H1 (cell line): Measurements from ENCODE around the gene MYOT. TPM values are rescaled to one million over a fixed set of nuclear protein-coding genes. Genes with fewer than 3 reads are reported as not detected.

Source experiments
- CTCF ChIA-PET: fragments of 300-600 bp; sonication (Branson Sonifier 250); formaldehyde crosslinking; loops from one replicate; lab custom pipeline; 2021; ENCODE audit not compliant: partially characterized antibody; lab: Charles Lee
- POLR2A ChIA-PET: fragments of 300-600 bp; sonication (Branson Sonifier 250); formaldehyde crosslinking; loops from one replicate; lab custom pipeline; 2021; ENCODE audit warnings: inconsistent platforms; ENCODE audit not compliant: partially characterized antibody; lab: Charles Lee
- DNase-seq, 2 experiments: peaks; one replicate each; pipeline versions ENCODE4 v3.0.0 to v3.0.0-alpha.2; 2010 to 2022; ENCODE audit warnings: low spot score in 2 of 2, low read depth in 1 of 2, mixed read lengths in 1 of 2
- FAIRE-seq: peaks from 2 replicates; lab custom pipeline; 2011; peaks lifted over from hg19 to GRCh38; lab: Jason Lieb, UNC
- H2AFZ ChIP-seq: 2 replicates; pipeline ENCODE4 v1.8.1; 2012; ENCODE audit warnings: low read length, inconsistent platforms
- H2AK5ac ChIP-seq: 2 replicates; pipeline ENCODE4 v1.6.1; 2013; ENCODE audit warnings: low read depth, low read length
- H2BK120ac ChIP-seq: replicated peaks from 2 replicates; pipeline ENCODE3; 2013; ENCODE audit warnings: low read depth, low read length, inconsistent platforms
- H2BK12ac ChIP-seq: 2 replicates; pipeline ENCODE4 v1.6.1; 2013; ENCODE audit warnings: low read depth, low read length
- H2BK15ac ChIP-seq: 2 replicates; pipeline ENCODE4 v1.6.1; 2013; ENCODE audit warnings: low read length
- H2BK20ac ChIP-seq: 2 replicates; pipeline ENCODE4 v1.6.1; 2013; ENCODE audit warnings: low read length
- H2BK5ac ChIP-seq: 2 replicates; pipeline ENCODE4 v1.6.1; 2013; ENCODE audit warnings: low read depth, low read length
- H3K14ac ChIP-seq: 2 replicates; pipeline ENCODE4 v1.6.1; 2013; ENCODE audit warnings: inconsistent platforms; ENCODE audit not compliant: insufficient read length
- H3K18ac ChIP-seq: 2 replicates; pipeline ENCODE4 v1.6.1; 2013; ENCODE audit warnings: low read length; ENCODE audit errors: extremely low read depth
- H3K23ac ChIP-seq: 2 replicates; pipeline ENCODE4 v1.6.1; 2013; ENCODE audit warnings: inconsistent platforms; ENCODE audit not compliant: insufficient read length
- H3K23me2 ChIP-seq: 2 replicates; pipeline ENCODE4 v1.6.1; 2013; ENCODE audit warnings: low read depth, low read length
- H3K27ac ChIP-seq: 2 replicates; pipeline ENCODE4 v1.6.1; 2011; ENCODE audit warnings: low read depth, low read length, inconsistent platforms
- H3K27me3 ChIP-seq, 4 experiments: replicated peaks in 1 of 4; 1 replicate in 1 of 4; 2 replicates in 3 of 4; pipeline versions ENCODE4 v1.6.1 to v1.8.1; 2011 to 2013; ENCODE audit warnings: low read length in 3 of 4, mild to moderate bottlenecking in 3 of 4, inconsistent platforms in 2 of 4, mixed read lengths in 2 of 4, moderate library complexity in 1 of 4; ENCODE audit not compliant: control insufficient read depth in 3 of 4, insufficient read depth in 3 of 4; ENCODE audit errors: extremely low read depth in 1 of 4
- H3K36me3 ChIP-seq, 4 experiments: 2 replicates each; pipeline versions ENCODE4 v1.6.1 to v1.8.1; 2011 to 2013; ENCODE audit warnings: mild to moderate bottlenecking in 4 of 4, low read length in 3 of 4, moderate library complexity in 2 of 4, control low read depth in 1 of 4, inconsistent platforms in 1 of 4; ENCODE audit not compliant: insufficient read depth in 4 of 4, control insufficient read depth in 2 of 4
- H3K4ac ChIP-seq: replicated peaks from 2 replicates; pipeline ENCODE3; 2013; ENCODE audit warnings: low read length, low read depth, mixed read lengths, inconsistent platforms; ENCODE audit not compliant: insufficient read length
- H3K4me1 ChIP-seq, 4 experiments: replicated peaks in 1 of 4; 1 replicate in 1 of 4; 2 replicates in 3 of 4; pipeline versions ENCODE4 v1.6.1 to v1.8.1; 2011 to 2013; ENCODE audit warnings: low read length in 3 of 4, inconsistent platforms in 2 of 4, mixed read lengths in 1 of 4; ENCODE audit not compliant: insufficient read depth in 4 of 4, control insufficient read depth in 3 of 4
- H3K4me2 ChIP-seq, 2 experiments: 2 replicates each; pipeline versions ENCODE4 v1.6.1 to v1.8.1; 2011 to 2013; ENCODE audit warnings: low read depth in 2 of 2, low read length in 2 of 2, control low read depth in 1 of 2, inconsistent platforms in 1 of 2, mild to moderate bottlenecking in 1 of 2; ENCODE audit not compliant: insufficient read depth in 1 of 2
- H3K4me3 ChIP-seq, 4 experiments: fragments of 200-600, 300-600 bp in 1 of 4; sonication (generic), shearing (Covaris generic), sonication (Bioruptor Twin) in 1 of 4; 2 replicates each; pipeline versions ENCODE4 v1.5.1 to v1.8.1; 2011 to 2016; ENCODE audit warnings: low read length in 4 of 4, low read depth in 3 of 4, control low read depth in 2 of 4, inconsistent platforms in 2 of 4, mild to moderate bottlenecking in 2 of 4, mixed read lengths in 1 of 4, moderate library complexity in 1 of 4; ENCODE audit not compliant: insufficient read depth in 2 of 4; ENCODE audit errors: extremely low read depth in 1 of 4
- H3K56ac ChIP-seq: replicated peaks from 2 replicates; pipeline ENCODE3; 2013; ENCODE audit warnings: low read depth, mild to moderate bottlenecking, mixed read lengths, low read length, inconsistent platforms; ENCODE audit not compliant: insufficient read length
- H3K79me1 ChIP-seq: 2 replicates; pipeline ENCODE4 v1.6.1; 2013; ENCODE audit warnings: low read depth, low read length, control low read depth
- H3K79me2 ChIP-seq, 2 experiments: 2 replicates each; pipeline versions ENCODE4 v1.6.1 to v1.8.1; 2012 to 2013; ENCODE audit warnings: low read length in 2 of 2, mild to moderate bottlenecking in 2 of 2, inconsistent platforms in 1 of 2; ENCODE audit not compliant: insufficient read depth in 2 of 2, control insufficient read depth in 1 of 2
- H3K9ac ChIP-seq, 4 experiments: replicated peaks in 1 of 4; 1 replicate in 1 of 4; 2 replicates in 3 of 4; pipeline versions ENCODE4 v1.6.1 to v1.8.1; 2011 to 2013; ENCODE audit warnings: low read depth in 3 of 4, low read length in 3 of 4, control low read depth in 2 of 4, mild to moderate bottlenecking in 2 of 4, moderate library complexity in 2 of 4, inconsistent platforms in 1 of 4; ENCODE audit errors: extremely low read depth in 1 of 4
- H3K9me3 ChIP-seq, 2 experiments: 2 replicates each; pipeline versions ENCODE4 v1.6.1 to v1.8.1; 2012 to 2013; ENCODE audit warnings: mild to moderate bottlenecking in 2 of 2, moderate library complexity in 2 of 2, control low read depth in 1 of 2, inconsistent platforms in 1 of 2, low read depth in 1 of 2, low read length in 1 of 2, mixed read lengths in 1 of 2; ENCODE audit not compliant: insufficient read depth in 2 of 2
- H4K20me1 ChIP-seq, 2 experiments: replicated peaks in 1 of 2; 2 replicates each; pipeline versions ENCODE3 to v1.8.1; 2011 to 2013; ENCODE audit warnings: inconsistent platforms in 2 of 2, low read length in 2 of 2, mild to moderate bottlenecking in 1 of 2; ENCODE audit not compliant: insufficient read depth in 2 of 2, control insufficient read depth in 1 of 2
- H4K5ac ChIP-seq: 2 replicates; pipeline ENCODE4 v1.6.1; 2013; ENCODE audit warnings: low read length, low read depth, mixed read lengths, inconsistent platforms; ENCODE audit not compliant: insufficient read length
- H4K8ac ChIP-seq: 2 replicates; pipeline ENCODE4 v1.8.0; 2013; ENCODE audit warnings: mild to moderate bottlenecking, moderate library complexity, low read length, inconsistent platforms; ENCODE audit not compliant: insufficient read depth; ENCODE audit errors: extremely low read depth
- H4K91ac ChIP-seq: replicated peaks from 2 replicates; pipeline ENCODE3; 2013; ENCODE audit warnings: low read length, mixed read lengths, inconsistent platforms; ENCODE audit not compliant: insufficient read length
- BACH1 ChIP-seq: IDR thresholded peaks from 2 replicates; pipeline ENCODE4 v1.6.1; 2012; ENCODE audit warnings: low read length, improper control_type of control experiment
- BCL11A ChIP-seq, 2 experiments: IDR thresholded peaks; one replicate each; pipeline ENCODE4 v1.6.1; 2011; ENCODE audit warnings: low read depth in 2 of 2, low read length in 2 of 2, mild to moderate bottlenecking in 2 of 2
- EZH2 ChIP-seq: fragments of 200-600 bp; sonication (generic); IDR thresholded peaks from 2 replicates; pipeline ENCODE4 v1.7.1; 2012; ENCODE audit warnings: low read depth, mild to moderate bottlenecking, moderate library complexity, low read length, inconsistent platforms; ENCODE audit not compliant: severe bottlenecking
- GTF2F1 ChIP-seq: IDR thresholded peaks from 2 replicates; pipeline ENCODE4 v1.6.1; 2012; ENCODE audit warnings: low read depth, low read length, improper control_type of control experiment, borderline replicate concordance
- JUND ChIP-seq: IDR thresholded peaks from 2 replicates; pipeline ENCODE4 v1.6.1; 2011; ENCODE audit warnings: mild to moderate bottlenecking, improper control_type of control experiment, low read length
- KDM4A ChIP-seq: IDR thresholded peaks from one replicate; pipeline ENCODE4 v1.7.1; 2012; ENCODE audit warnings: low read depth, mild to moderate bottlenecking, moderate library complexity, low read length, inconsistent platforms; ENCODE audit not compliant: severe bottlenecking
- NRF1 ChIP-seq: IDR thresholded peaks from 2 replicates; pipeline ENCODE4 v1.6.1; 2011; ENCODE audit warnings: mild to moderate bottlenecking, low read depth, low read length, improper control_type of control experiment
- RBBP5 ChIP-seq: IDR thresholded peaks from 2 replicates; pipeline ENCODE4 v1.7.1; 2012; ENCODE audit warnings: low read depth, mild to moderate bottlenecking, inconsistent platforms, low read length, moderate library complexity, borderline replicate concordance
- RNF2 ChIP-seq: fragments of 200-900, 300-1000 bp; sonication (generic); IDR thresholded peaks from 2 replicates; pipeline ENCODE4 v1.7.1; 2016; ENCODE audit warnings: borderline replicate concordance, low read depth, mild to moderate bottlenecking, antibody characterized with exemption, low read length; ENCODE audit not compliant: poor library complexity, severe bottlenecking; ENCODE audit errors: missing control alignments
- SP1 ChIP-seq: IDR thresholded peaks from 2 replicates; pipeline ENCODE4 v1.6.1; 2011; ENCODE audit warnings: low read depth, low read length
- WGBS, 2 experiments: shearing (Covaris generic) in 1 of 2; methylation state at CpG; one replicate each; pipeline versions ENCODE4 v1.1.6 to v1.1.7; 2013 to 2015; ENCODE audit warnings: low lambda C conversion rate in 2 of 2, mixed read lengths in 2 of 2, inconsistent platforms in 1 of 2, low coverage in 1 of 2, missing lambda C conversion rate in 1 of 2; ENCODE audit not compliant: insufficient replicate concordance in 2 of 2, insufficient coverage in 1 of 2, insufficient read length in 1 of 2; ENCODE audit errors: extremely low coverage in 1 of 2, missing lambda C conversion rate in 1 of 2; 5-methylcytosine and 5-hydroxymethylcytosine counted together
- polyA plus RNA-seq, 7 experiments: library from polyadenylated mRNA; depleted of rRNA in 3 of 7; stranded (reverse) in 5 of 7; unstranded in 2 of 7; fragments of >200 nt in 5 of 7; fragments of 200-250 nt in 2 of 7; gene quantifications; 1 replicate in 5 of 7; 2 replicates in 1 of 7; 4 replicates in 1 of 7; pipeline versions ENCODE4 v1.2.1 to v1.2.3, GENCODE V29; 2011 to 2013; ENCODE audit warnings: missing spikeins in 2 of 7, mixed read lengths in 2 of 7
- total RNA-seq: library from RNA; stranded (reverse); fragmentation: NEBNext Ultra II Directional; extraction: Animal tissue kit (Norgen Biotek cat#: 25700); gene quantifications from 2 replicates; pipeline ENCODE4 v1.2.1, GENCODE V29; 2021
- TF ChIP-seq, protein P1 (sequence below), 3 experiments: IDR thresholded peaks; 1 replicate in 2 of 3; 2 replicates in 1 of 3; pipeline versions ENCODE4 v1.5.1 to v1.6.1; 2011; ENCODE audit warnings: low read length in 3 of 3, mild to moderate bottlenecking in 3 of 3, inconsistent platforms in 2 of 3, low read depth in 1 of 3, moderate library complexity in 1 of 3; ENCODE audit not compliant: insufficient read depth in 1 of 3; ENCODE audit errors: control extremely low read depth in 1 of 3

MYOT gene
- total and polyA plus RNA-seq, 2 of the 8 experiments (the other 6 are each of a cell fraction or from before 2014, with no cell fraction given): not detected

- Histone ChIP-seq H3K23ac (no peak overlapping the region), H3K27me3 (no peaks in the 10 kb centered on the region), H3K4ac (no peak overlapping the region), H3K9ac (no peak overlapping the region), H4K91ac (no peak overlapping the region), H2BK5ac (no peak overlapping the region), H4K5ac (no peak overlapping the region), H3K4me2 (no peak overlapping the region), H3K18ac (no peak overlapping the region), H3K79me2 (no peaks in the 10 kb centered on the region), H3K23me2 (no peaks in the 10 kb centered on the region), H3K56ac (no peak overlapping the region), H3K36me3 (peaks cover 2 to 30% (median 15%) of the 10 kb centered on the region in 4 experiments), H3K79me1 (no peaks in the 10 kb centered on the region), H2BK20ac (no peak overlapping the region), H2AFZ (no peak overlapping the region), H4K20me1 (peaks cover 0 to 2% of the 10 kb centered on the region in 2 experiments), H2BK15ac (no peak overlapping the region), H3K27ac (no peak overlapping the region), H3K4me3 (no peak overlapping the region), H2AK5ac (no peak overlapping the region), H4K8ac (no peak overlapping the region), H2BK120ac (no peak overlapping the region), H3K9me3 (no peaks in the 10 kb centered on the region), H3K4me1 (no peaks in the 10 kb centered on the region), H2BK12ac (no peak overlapping the region), H3K14ac (no peak overlapping the region)
- POLR2A ChIA-PET: interaction anchor here (0.8 to 0.9 kb wide), 2 partner anchors 10 to 28 kb away, joined by 3 read pairs; no protein-coding TSS in a partner anchor
- CTCF ChIA-PET: interaction anchor here (1.0 to 1.9 kb wide), 3 partner anchors 11 to 157 kb away, joined by 3 to 8 read pairs (median 3); no protein-coding TSS in a partner anchor
- FAIRE-seq (no peak), DNase-seq (no peak)
- WGBS, 2 experiments: 97% methylated on average over 1 of the region's 1 CpG; no CpG with 5 or more reads in 1 of the 2 experiments
- TF ChIP-seq EZH2: no peak
- TF ChIP-seq, protein P1, sequence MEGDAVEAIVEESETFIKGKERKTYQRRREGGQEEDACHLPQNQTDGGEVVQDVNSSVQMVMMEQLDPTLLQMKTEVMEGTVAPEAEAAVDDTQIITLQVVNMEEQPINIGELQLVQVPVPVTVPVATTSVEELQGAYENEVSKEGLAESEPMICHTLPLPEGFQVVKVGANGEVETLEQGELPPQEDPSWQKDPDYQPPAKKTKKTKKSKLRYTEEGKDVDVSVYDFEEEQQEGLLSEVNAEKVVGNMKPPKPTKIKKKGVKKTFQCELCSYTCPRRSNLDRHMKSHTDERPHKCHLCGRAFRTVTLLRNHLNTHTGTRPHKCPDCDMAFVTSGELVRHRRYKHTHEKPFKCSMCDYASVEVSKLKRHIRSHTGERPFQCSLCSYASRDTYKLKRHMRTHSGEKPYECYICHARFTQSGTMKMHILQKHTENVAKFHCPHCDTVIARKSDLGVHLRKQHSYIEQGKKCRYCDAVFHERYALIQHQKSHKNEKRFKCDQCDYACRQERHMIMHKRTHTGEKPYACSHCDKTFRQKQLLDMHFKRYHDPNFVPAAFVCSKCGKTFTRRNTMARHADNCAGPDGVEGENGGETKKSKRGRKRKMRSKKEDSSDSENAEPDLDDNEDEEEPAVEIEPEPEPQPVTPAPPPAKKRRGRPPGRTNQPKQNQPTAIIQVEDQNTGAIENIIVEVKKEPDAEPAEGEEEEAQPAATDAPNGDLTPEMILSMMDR (IDR thresholded peaks at IDR 0.05; ENCODE audit: control extremely low read depth in 1 of 3, insufficient read depth in 1 of 3, low read depth in 1 of 3, low read length in 3 of 3): no peak
- no peak for TF ChIP-seq SP1
- TF ChIP-seq KDM4A: no peak
- no peak for TF ChIP-seq GTF2F1
- no peak for TF ChIP-seq BACH1
- no peak for TF ChIP-seq JUND
- TF ChIP-seq NRF1: no peak
- TF ChIP-seq BCL11A (IDR thresholded peaks at IDR 0.05; ENCODE audit: low read depth in 2 of 2, low read length in 2 of 2): no peak
- TF ChIP-seq RBBP5: no peak
- TF ChIP-seq RNF2: no peak
These were observed 67.5 kb downstream of the MYOT start for GRCh38 chr5:137935190-137935589.
